Activated CD4-positive, alpha-beta memory T cell treated with anti-CD3 and anti-CD28 coated beads for 36 hours (primary cell): Measurements from ENCODE around the gene PTPN4. TPM values are rescaled to one million over a fixed set of nuclear protein-coding genes. Genes with fewer than 3 reads are reported as not detected.

Experiments used
- total RNA-seq, 2 experiments: library from RNA; stranded (reverse); gene quantifications; one replicate each; pipeline ENCODE4 v1.2.3, GENCODE V29; 2021

PTPN4 gene
- total RNA-seq, 2 experiments from 2014 or later: 29.4 to 31.6 TPM

Other genes starting within 250 kb of the PTPN4 start
- not detected for gene SCTR, start 235.4 kb upstream of the PTPN4 start, total RNA-seq
- not detected for gene CFAP221, start 215.5 kb upstream of the PTPN4 start, total RNA-seq
- 10 to 100 TPM; 13.5 to 14.9 TPM for gene TMEM177, start 80.7 kb upstream of the PTPN4 start, total RNA-seq